HepG2 (cell line): ENCODE measurements around the gene RASAL3. TPM values are rescaled to one million over a fixed set of nuclear protein-coding genes. Genes with fewer than 3 reads are reported as not detected.

Source experiments
- ARID5B ChIP-seq: IDR thresholded peaks from 2 replicates; pipeline ENCODE4 v1.4.0; 2020; ENCODE audit warnings: mild to moderate bottlenecking, missing genetic modification reagents
- ATM ChIP-seq: fragments of 450-650 bp; IDR thresholded peaks from 2 replicates; pipeline ENCODE4 v1.7.1; 2017; ENCODE audit warnings: mild to moderate bottlenecking, borderline replicate concordance
- CREB1 ChIP-seq, 2 experiments: fragments of 450-650 bp in 1 of 2; IDR thresholded peaks; 2 replicates each; pipeline ENCODE4 v1.6.1; 2016 to 2017; ENCODE audit warnings: control low read depth in 1 of 2, mild to moderate bottlenecking in 1 of 2, missing compliant biosample characterization in 1 of 2, missing genetic modification characterization in 1 of 2
- HES4 ChIP-seq: sonication (generic); formaldehyde crosslinking; IDR thresholded peaks from 2 replicates; pipeline ENCODE4 v1.9.0; 2021; ENCODE audit warnings: mild to moderate bottlenecking, missing genetic modification reagents, borderline replicate concordance
- IKZF1 ChIP-seq: fragments of 450-650 bp; IDR thresholded peaks from 2 replicates; pipeline ENCODE4 v1.7.1; 2016
- KMT2A ChIP-seq: sonication (generic); formaldehyde crosslinking; IDR thresholded peaks from 2 replicates; pipeline ENCODE4 v1.4.0; 2020; ENCODE audit warnings: missing genetic modification reagents
- MED1 ChIP-seq: sonication (generic); formaldehyde crosslinking; IDR thresholded peaks from 2 replicates; pipeline ENCODE4 v1.4.0; 2020; ENCODE audit warnings: missing genetic modification reagents
- MIER3 ChIP-seq: IDR thresholded peaks from 2 replicates; pipeline ENCODE4 v1.6.1; 2016; ENCODE audit warnings: missing compliant biosample characterization, borderline replicate concordance
- POLR2AphosphoS2 ChIP-seq: IDR thresholded peaks from 2 replicates; pipeline ENCODE4 v1.6.1; 2011; ENCODE audit warnings: low read depth, low read length, improper control_type of control experiment
- PRPF4 ChIP-seq: fragments of 200-400 bp; formaldehyde crosslinking; IDR thresholded peaks from 2 replicates; pipeline ENCODE4 v1.6.1; 2016; ENCODE audit warnings: low read length, low read depth; ENCODE audit not compliant: poor library complexity, severe bottlenecking
- TEF ChIP-seq: sonication (generic); formaldehyde crosslinking; IDR thresholded peaks from 2 replicates; pipeline ENCODE4 v1.5.0; 2020; ENCODE audit warnings: missing genetic modification reagents
- TRIM24 ChIP-seq: sonication (generic); formaldehyde crosslinking; IDR thresholded peaks from 2 replicates; pipeline ENCODE4 v1.8.0; 2022; ENCODE audit warnings: mild to moderate bottlenecking, missing genetic modification reagents
- ZBTB1 ChIP-seq: sonication (generic); formaldehyde crosslinking; IDR thresholded peaks from 2 replicates; pipeline ENCODE4 v1.4.0; 2020; ENCODE audit warnings: missing genetic modification reagents, borderline replicate concordance
- ZFP37 ChIP-seq: sonication (generic); formaldehyde crosslinking; IDR thresholded peaks from 2 replicates; pipeline ENCODE4 v1.4.0; 2020; ENCODE audit warnings: missing genetic modification reagents, borderline replicate concordance
- ZFYVE20 ChIP-seq: sonication (generic); formaldehyde crosslinking; IDR thresholded peaks from 2 replicates; pipeline ENCODE4 v1.8.0; 2023; ENCODE audit warnings: low read depth, mild to moderate bottlenecking, moderate library complexity, missing genetic modification reagents, borderline replicate concordance
- ZNF282 ChIP-seq: fragments of 450-650 bp; IDR thresholded peaks from 2 replicates; pipeline ENCODE4 v1.6.1; 2018; ENCODE audit not compliant: partially characterized antibody
- ZNF296 ChIP-seq: sonication (generic); formaldehyde crosslinking; conservative IDR thresholded peaks from 2 replicates; pipeline ENCODE4 v1.5.0; 2020; ENCODE audit warnings: mild to moderate bottlenecking, missing genetic modification reagents
- ZNF30 ChIP-seq: sonication (generic); formaldehyde crosslinking; IDR thresholded peaks from 2 replicates; pipeline ENCODE4 v1.5.0; 2020; ENCODE audit warnings: mild to moderate bottlenecking, missing genetic modification reagents
- ZNF329 ChIP-seq: sonication (generic); formaldehyde crosslinking; IDR thresholded peaks from 2 replicates; pipeline ENCODE4 v1.9.0; 2021; ENCODE audit warnings: low read depth, mild to moderate bottlenecking, missing genetic modification reagents
- ZNF343 ChIP-seq: sonication (generic); formaldehyde crosslinking; IDR thresholded peaks from 2 replicates; pipeline ENCODE4 v1.4.0; 2020; ENCODE audit warnings: mild to moderate bottlenecking, missing genetic modification reagents
- ZNF550 ChIP-seq: sonication (generic); formaldehyde crosslinking; IDR thresholded peaks from 2 replicates; pipeline ENCODE4 v1.4.0; 2020; ENCODE audit warnings: mild to moderate bottlenecking, missing genetic modification reagents, borderline replicate concordance
- ZNF574 ChIP-seq: sonication (generic); formaldehyde crosslinking; IDR thresholded peaks from 2 replicates; pipeline ENCODE4 v1.4.0; 2020; ENCODE audit warnings: missing genetic modification reagents
- ZNF644 ChIP-seq: IDR thresholded peaks from 2 replicates; pipeline ENCODE4 v1.6.1; 2016; ENCODE audit warnings: low read depth
- ZSCAN21 ChIP-seq: sonication (generic); formaldehyde crosslinking; IDR thresholded peaks from 2 replicates; pipeline ENCODE4 v1.8.0; 2022; ENCODE audit warnings: mild to moderate bottlenecking, missing genetic modification reagents, moderate library complexity, borderline replicate concordance
- polyA plus RNA-seq, 8 experiments: library from polyadenylated mRNA; depleted of rRNA in 3 of 8; stranded (reverse) in 7 of 8; unstranded in 1 of 8; fragments of >200 nt; fragmentation: Illumina TruSeq in 4 of 8; extraction: Trizol in 4 of 8; gene quantifications; 2 replicates each; pipeline versions ENCODE4 v1.2.1 to v1.2.3, GENCODE V29; 2011 to 2016; ENCODE audit warnings: low read depth in 4 of 8, missing spikeins in 1 of 8, mixed read lengths in 1 of 8; ENCODE audit not compliant: insufficient read depth in 1 of 8
- total RNA-seq, 5 experiments: library from RNA; depleted of rRNA; stranded (reverse); fragments of >200 nt; fragmentation: Illumina TruSeq; extraction: Trizol; gene quantifications; 2 replicates each; pipeline ENCODE4 v1.2.3, GENCODE V29; 2016; ENCODE audit warnings: low read depth in 1 of 5

Gene RASAL3
- total and polyA plus RNA-seq, 2 of the 13 experiments (the other 11 are each of a cell fraction or from before 2014, with no cell fraction given): not detected

GRCh38 chr19:15437355-15438123 lies 26.8 kb downstream of the RASAL3 start (continued):
- TF ChIP-seq HES4 (CRISPR knock-in tag) (no peak), ZFYVE20 (CRISPR knock-in tag) (no peak), PRPF4 (no peak), TRIM24 (no peak), ZBTB1 (no peak), ZNF30 (CRISPR knock-in tag) (no peak), MIER3 (CRISPR knock-in tag) (no peak), ZNF550 (no peak), ZNF296 (no peak), ZNF329 (no peak), ARID5B (CRISPR knock-in tag) (no peak), ZNF282 (no peak), IKZF1 (no peak), MED1 (CRISPR knock-in tag) (no peak), ZNF574 (CRISPR knock-in tag) (0 out of 2 replicates have a peak, but pooled peaks have one; percentile 15), ZNF343 (CRISPR knock-in tag) (no peak), TEF (CRISPR knock-in tag) (no peak), ZSCAN21 (CRISPR knock-in tag) (no peak), CREB1 (IDR thresholded peaks at IDR 0.05) (peak; percentile 64; the same call in 1 of the 2 replicates), CREB1 (CRISPR knock-in tag; IDR thresholded peaks at IDR 0.05) (no peak; the same call in 1 of the 2 replicates), KMT2A (CRISPR knock-in tag) (no peak), ATM (no peak), POLR2AphosphoS2 (no peak), ZFP37 (CRISPR knock-in tag) (no peak), ZNF644 (CRISPR knock-in tag) (no peak)
